ENCODE measurements around the gene SOX6.

The SOX6 gene

DNA sequence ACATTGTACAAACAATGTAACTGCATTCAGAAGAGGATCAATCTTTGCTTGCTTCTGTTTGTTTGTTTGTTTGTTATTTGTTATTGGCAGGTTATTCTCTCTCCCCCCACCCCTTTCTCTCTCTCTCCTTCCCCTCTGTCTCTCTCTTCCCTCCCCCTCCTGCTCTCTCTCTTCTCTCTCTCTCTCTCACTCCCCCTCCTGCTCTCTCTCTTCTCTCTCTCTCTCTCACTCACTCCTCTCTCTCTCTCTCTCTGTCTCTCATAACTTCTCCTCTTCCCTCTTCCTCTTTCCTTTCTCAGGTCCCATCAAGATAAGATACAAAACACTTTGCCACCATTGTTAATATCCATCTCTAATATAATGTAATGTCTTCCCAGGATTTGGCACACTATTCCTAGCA, 236.3 kb downstream of the SOX6 start:
- H3K9me3 ChIP-seq (ENCODE audit: control insufficient read depth, low read length), result no peaks in the 10 kb centered on the region
- no peaks in the 10 kb centered on the region for H3K27me3 ChIP-seq (ENCODE audit: control insufficient read depth, insufficient read depth, low read length)
- H3K27ac ChIP-seq, result no peak overlapping the region
- no peak overlapping the region for H3K4me2 ChIP-seq (ENCODE audit: low read length)
- no peak overlapping the region for H3K9ac ChIP-seq
- H2AFZ ChIP-seq, result no peak overlapping the region
- TF ChIP-seq, protein P1, sequence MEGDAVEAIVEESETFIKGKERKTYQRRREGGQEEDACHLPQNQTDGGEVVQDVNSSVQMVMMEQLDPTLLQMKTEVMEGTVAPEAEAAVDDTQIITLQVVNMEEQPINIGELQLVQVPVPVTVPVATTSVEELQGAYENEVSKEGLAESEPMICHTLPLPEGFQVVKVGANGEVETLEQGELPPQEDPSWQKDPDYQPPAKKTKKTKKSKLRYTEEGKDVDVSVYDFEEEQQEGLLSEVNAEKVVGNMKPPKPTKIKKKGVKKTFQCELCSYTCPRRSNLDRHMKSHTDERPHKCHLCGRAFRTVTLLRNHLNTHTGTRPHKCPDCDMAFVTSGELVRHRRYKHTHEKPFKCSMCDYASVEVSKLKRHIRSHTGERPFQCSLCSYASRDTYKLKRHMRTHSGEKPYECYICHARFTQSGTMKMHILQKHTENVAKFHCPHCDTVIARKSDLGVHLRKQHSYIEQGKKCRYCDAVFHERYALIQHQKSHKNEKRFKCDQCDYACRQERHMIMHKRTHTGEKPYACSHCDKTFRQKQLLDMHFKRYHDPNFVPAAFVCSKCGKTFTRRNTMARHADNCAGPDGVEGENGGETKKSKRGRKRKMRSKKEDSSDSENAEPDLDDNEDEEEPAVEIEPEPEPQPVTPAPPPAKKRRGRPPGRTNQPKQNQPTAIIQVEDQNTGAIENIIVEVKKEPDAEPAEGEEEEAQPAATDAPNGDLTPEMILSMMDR (IDR thresholded peaks at IDR 0.05), result no peak
- H3K4me3 ChIP-seq (ENCODE audit: low read depth, low read length), result no peak overlapping the region
- no peaks in the 10 kb centered on the region for H3K36me3 ChIP-seq (ENCODE audit: control insufficient read depth, insufficient read depth, low read length)
- H3K79me2 ChIP-seq, result no peaks in the 10 kb centered on the region
- no peaks in the 10 kb centered on the region for H3K4me1 ChIP-seq

DNA sequence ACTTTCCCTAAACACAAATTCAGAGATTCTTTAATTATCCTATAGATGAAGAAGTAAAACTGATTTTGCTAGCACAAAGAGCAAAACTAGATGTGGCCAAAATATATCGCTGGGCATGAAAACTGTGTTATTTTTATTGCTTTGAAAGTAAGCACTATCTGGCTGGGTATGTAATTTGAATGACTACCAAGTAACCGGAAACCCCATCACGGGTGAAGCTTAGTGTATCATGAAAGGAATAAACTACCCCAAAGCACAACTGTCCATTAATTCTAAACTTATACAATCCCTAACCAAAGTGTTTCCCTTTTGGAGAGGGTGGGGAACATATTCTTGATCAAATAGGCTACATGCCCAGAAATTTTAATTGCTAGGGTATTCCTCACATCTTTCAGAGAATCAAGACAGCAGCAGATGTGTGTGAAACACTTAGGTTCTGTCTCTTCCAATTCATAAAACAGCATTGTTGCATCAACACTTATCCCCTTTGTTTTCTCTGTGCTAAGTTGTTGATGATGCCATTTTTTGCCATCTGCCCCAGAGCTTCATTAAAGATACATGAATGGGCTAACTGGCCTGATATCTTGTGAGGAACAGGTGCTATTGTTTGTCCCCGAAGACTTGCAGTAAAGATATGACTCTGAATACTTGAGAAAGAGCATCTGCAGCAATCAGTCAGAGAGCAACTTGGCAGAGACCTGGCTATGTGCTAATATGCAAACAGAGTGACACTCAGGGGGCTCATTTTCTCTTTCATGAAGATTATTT, 238.2 kb downstream of the SOX6 start:
- Histone ChIP-seq H3K36me3 (ENCODE audit: control insufficient read depth, insufficient read depth, low read length) (no peaks in the 10 kb centered on the region), H3K27me3 (ENCODE audit: control insufficient read depth, insufficient read depth, low read length) (no peaks in the 10 kb centered on the region), H3K9me3 (ENCODE audit: control insufficient read depth, low read length) (no peaks in the 10 kb centered on the region), H3K79me2 (no peaks in the 10 kb centered on the region), H3K4me3 (ENCODE audit: low read depth, low read length) (no peak overlapping the region), H3K4me1 (no peaks in the 10 kb centered on the region), H2AFZ (no peak overlapping the region), H3K27ac (no peak overlapping the region), H3K4me2 (ENCODE audit: low read length) (no peak overlapping the region), H3K9ac (no peak overlapping the region)
- TF ChIP-seq, protein P1 (IDR thresholded peaks at IDR 0.05), result no peak

DNA sequence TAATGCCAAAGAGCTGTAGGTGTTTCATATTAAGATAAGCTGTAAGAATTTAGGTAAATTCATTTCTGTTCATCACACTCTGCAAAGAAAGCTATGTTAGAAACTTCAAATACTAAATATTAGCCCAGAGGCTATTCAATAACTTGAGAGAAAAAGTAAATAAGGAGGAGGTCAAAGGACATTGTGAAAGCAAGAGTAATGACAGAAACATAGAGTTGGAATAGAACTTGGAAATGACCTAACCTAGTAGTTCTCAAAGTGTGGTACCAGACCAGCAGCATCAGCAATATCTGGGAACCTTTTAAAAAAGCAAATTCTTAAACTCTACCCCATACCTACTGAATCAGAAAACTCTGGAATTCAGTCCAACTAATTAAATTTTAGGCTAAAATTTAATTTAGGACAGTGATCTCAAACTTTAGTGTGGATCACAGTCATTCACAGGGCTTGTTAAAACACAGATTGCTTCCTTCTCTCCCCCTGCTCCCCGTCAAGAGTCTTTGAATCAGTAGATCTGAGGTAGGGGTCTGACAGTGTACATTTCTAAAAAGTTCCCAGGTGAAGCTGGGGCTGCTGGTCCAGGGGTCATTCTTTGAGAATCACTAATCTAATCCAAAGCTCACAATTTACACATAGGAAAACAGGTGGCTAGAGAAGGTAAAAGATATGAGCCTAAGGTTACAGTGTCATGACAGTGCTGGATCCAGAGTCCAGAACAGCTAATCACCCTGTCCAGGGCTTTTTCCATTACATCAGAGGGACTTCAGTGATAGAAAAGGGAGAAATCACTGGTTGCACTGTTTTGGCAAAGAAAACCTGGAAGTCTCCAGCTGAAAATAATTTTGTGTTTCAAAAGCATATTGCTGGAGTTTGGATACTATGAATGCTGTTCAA, 241.1 kb downstream of the SOX6 start:
- H3K27ac ChIP-seq, result no peak overlapping the region
- H3K9ac ChIP-seq, result no peak overlapping the region
- no peaks in the 10 kb centered on the region for H3K79me2 ChIP-seq
- no peak overlapping the region for H3K4me3 ChIP-seq (ENCODE audit: low read depth, low read length)
- H3K9me3 ChIP-seq (ENCODE audit: control insufficient read depth, low read length), result no peaks in the 10 kb centered on the region
- TF ChIP-seq, protein P1 (IDR thresholded peaks at IDR 0.05), result no peak
- no peaks in the 10 kb centered on the region for H3K27me3 ChIP-seq (ENCODE audit: control insufficient read depth, insufficient read depth, low read length)
- H3K4me2 ChIP-seq (ENCODE audit: low read length), result no peak overlapping the region
- no peak overlapping the region for H2AFZ ChIP-seq
- no peaks in the 10 kb centered on the region for H3K36me3 ChIP-seq (ENCODE audit: control insufficient read depth, insufficient read depth, low read length)
- no peaks in the 10 kb centered on the region for H3K4me1 ChIP-seq

DNA sequence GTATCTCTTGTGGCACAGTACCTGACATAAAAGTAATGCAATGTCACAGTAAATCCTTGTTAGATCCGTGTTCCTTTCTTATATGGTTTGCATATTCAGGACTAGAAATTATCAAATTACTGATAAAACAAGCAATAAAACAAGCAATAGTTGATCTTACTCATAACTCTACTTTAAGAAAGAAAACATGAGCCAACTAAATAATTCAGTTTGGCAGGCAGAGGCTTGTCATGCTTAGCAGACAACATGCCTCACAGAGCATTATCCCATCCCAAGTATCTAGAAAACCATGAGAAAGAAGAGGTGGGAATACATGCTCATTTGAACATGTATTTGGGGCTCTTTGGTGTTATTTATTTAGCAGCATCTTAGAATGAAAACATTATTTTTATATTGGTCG, 241.9 kb downstream of the SOX6 start:
- Histone ChIP-seq H3K9me3 (ENCODE audit: control insufficient read depth, low read length) (no peaks in the 10 kb centered on the region), H3K4me2 (ENCODE audit: low read length) (no peak overlapping the region), H3K4me3 (ENCODE audit: low read depth, low read length) (no peak overlapping the region), H3K79me2 (no peaks in the 10 kb centered on the region), H3K36me3 (ENCODE audit: control insufficient read depth, insufficient read depth, low read length) (no peaks in the 10 kb centered on the region), H3K27ac (no peak overlapping the region), H3K4me1 (no peaks in the 10 kb centered on the region), H3K27me3 (ENCODE audit: control insufficient read depth, insufficient read depth, low read length) (no peaks in the 10 kb centered on the region), H3K9ac (no peak overlapping the region), H2AFZ (no peak overlapping the region)
- TF ChIP-seq, protein P1 (IDR thresholded peaks at IDR 0.05), result no peak

Data from parathyroid adenoma (tissue), 2 donors.